Right atrium auricular region (tissue), 2 donors: Measurements from ENCODE around the gene USB1. TPM values are rescaled to one million over a fixed set of nuclear protein-coding genes. Genes with fewer than 3 reads are reported as not detected.
A peak's percentile ranks its signal among the peaks of the same experiment; 100 is the strongest.

Source experiments
- DNase-seq: peaks from one replicate; pipeline ENCODE4 v3.0.0-alpha.2; 2019; ENCODE audit warnings: low spot score
- H3K27ac ChIP-seq, 2 donors: fragments of 200-600 bp; sonication (generic); 1 replicate in 1 of 2; 2 replicates in 1 of 2; pipeline ENCODE4 v1.5.1; 2016 to 2019
- H3K27me3 ChIP-seq, 2 donors: fragments of 200-600 bp; sonication (generic); one replicate each; pipeline versions ENCODE4 v1.5.1 to v1.6.0; 2017 to 2019
- H3K36me3 ChIP-seq: fragments of 200-600 bp; sonication (generic); one replicate; pipeline ENCODE4 v1.5.1; 2016
- H3K4me1 ChIP-seq, 2 donors: fragments of 200-600 bp; sonication (generic); one replicate each; pipeline versions ENCODE4 v1.5.1 to v1.6.0; 2017 to 2019
- H3K4me3 ChIP-seq, 2 donors: fragments of 200-600 bp; sonication (generic); 1 replicate in 1 of 2; 2 replicates in 1 of 2; pipeline ENCODE4 v1.5.1; 2017 to 2019; ENCODE audit warnings: mild to moderate bottlenecking in 1 of 2, moderate library complexity in 1 of 2
- H3K9me3 ChIP-seq, 2 donors: fragments of 200-600 bp; sonication (generic); one replicate each; pipeline ENCODE4 v1.5.1; 2019
- CTCF ChIP-seq, 2 donors: fragments of 200-600 bp; sonication (generic); IDR thresholded peaks; one replicate each; pipeline ENCODE4 v1.5.1; 2019; ENCODE audit warnings: antibody characterized with exemption in 2 of 2
- total RNA-seq, 2 donors: library from RNA; depleted of rRNA; stranded (reverse); fragments of >200 nt; gene quantifications; one replicate each; pipeline ENCODE4 v1.1.0, GENCODE V29; 2016

USB1 gene
- total RNA-seq, 2 donors from 2014 or later, result 32.2 to 43.2 TPM

- peaks cover 5% of the 10 kb centered on the region for H3K36me3 ChIP-seq
- TF ChIP-seq CTCF (IDR thresholded peaks at IDR 0.05), result peak in 1 of 2 donors; percentile 10
Measured at GRCh38 chr16:58018803-58019202, 17.6 kb downstream of the USB1 start.

GRCh38 chr16:58019866-58020538 lies 18.8 kb downstream of the USB1 start:
- no peak for TF ChIP-seq CTCF (IDR thresholded peaks at IDR 0.05)
- H3K4me1 ChIP-seq, result peaks cover 0 to 43% of the 10 kb centered on the region in 2 donors
- peaks cover 5% of the 10 kb centered on the region for H3K36me3 ChIP-seq
- no peak for DNase-seq
- no peak overlapping the region for H3K27ac ChIP-seq
- H3K27me3 ChIP-seq, result no peaks in the 10 kb centered on the region
- no peak overlapping the region for H3K4me3 ChIP-seq
- H3K9me3 ChIP-seq, result no peaks in the 10 kb centered on the region

More at GRCh38 chr16:58018803-58019202, 17.6 kb downstream of the USB1 start:
- Histone ChIP-seq H3K27ac (no peak overlapping the region), H3K27me3 (no peaks in the 10 kb centered on the region), H3K4me3 (no peak overlapping the region), H3K9me3 (no peaks in the 10 kb centered on the region), H3K4me1 (peaks cover 0 to 31% of the 10 kb centered on the region in 2 donors)
- DNase-seq, result no peak

GRCh38 chr16:58020628-58021521 lies 19.7 kb downstream of the USB1 start:
- no peak overlapping the region for H3K27ac ChIP-seq
- DNase-seq, result no peak
- H3K4me3 ChIP-seq, result no peak overlapping the region
- peaks cover 5% of the 10 kb centered on the region for H3K36me3 ChIP-seq
- TF ChIP-seq CTCF (IDR thresholded peaks at IDR 0.05), result peak; percentile 73 to 84
- no peaks in the 10 kb centered on the region for H3K9me3 ChIP-seq
- H3K27me3 ChIP-seq, result no peaks in the 10 kb centered on the region
- peaks cover 0 to 47% of the 10 kb centered on the region in 2 donors for H3K4me1 ChIP-seq

GRCh38 chr16:58021661-58022551 lies 20.7 kb downstream of the USB1 start:
- TF ChIP-seq CTCF (IDR thresholded peaks at IDR 0.05), result no peak
- Histone ChIP-seq H3K4me1 (peaks cover 0 to 53% of the 10 kb centered on the region in 2 donors), H3K27ac (peak overlapping the region; percentile 62 to 79)

GRCh38 chr16:58022601-58023371 lies 21.6 kb downstream of the USB1 start:
- TF ChIP-seq CTCF (IDR thresholded peaks at IDR 0.05), result no peak
- H3K27me3 ChIP-seq, result no peaks in the 10 kb centered on the region
- H3K4me3 ChIP-seq, result no peak overlapping the region
- peak overlapping the region; percentile 62 to 79 for H3K27ac ChIP-seq
- no peak for DNase-seq
- H3K36me3 ChIP-seq, result peaks cover 5% of the 10 kb centered on the region
- no peaks in the 10 kb centered on the region for H3K9me3 ChIP-seq
- peaks cover 0 to 62% of the 10 kb centered on the region in 2 donors for H3K4me1 ChIP-seq

More at GRCh38 chr16:58021661-58022551, 20.7 kb downstream of the USB1 start:
- peaks cover 5% of the 10 kb centered on the region for H3K36me3 ChIP-seq
- H3K4me3 ChIP-seq, result no peak overlapping the region
- H3K27me3 ChIP-seq, result no peaks in the 10 kb centered on the region
- no peak for DNase-seq
- H3K9me3 ChIP-seq, result no peaks in the 10 kb centered on the region
